ENCODE measurements around the gene PAM. TPM values are rescaled to one million over a fixed set of nuclear protein-coding genes. Genes with fewer than 3 reads are reported as not detected.

The PAM gene
- total RNA-seq, 1 donor from 2014 or later = 940 TPM

- intact Hi-C loops (cut with DNase I) = loop anchor here (5.0 kb wide), 1 partner anchor 48 kb away; no protein-coding TSS in a partner anchor
- H3K4me1 ChIP-seq = peaks cover 4 to 15% of the 10 kb centered on the region in 2 donors
- no peaks in the 10 kb centered on the region for H3K36me3 ChIP-seq
- DNase-seq (ENCODE audit: low spot score in 2 of 2) = no peak
- TF ChIP-seq CTCF (IDR thresholded peaks at IDR 0.05) = no peak
- H3K9me3 ChIP-seq = no peaks in the 10 kb centered on the region
- H3K4me3 ChIP-seq = no peak overlapping the region
- H3K27ac ChIP-seq = no peak overlapping the region
- no peaks in the 10 kb centered on the region for H3K27me3 ChIP-seq
These were observed 64.5 kb downstream of the PAM start for GRCh38 chr5:102819634-102820033.

GRCh38 chr5:102823441-102823874 lies 68.4 kb downstream of the PAM start:
- Histone ChIP-seq H3K36me3 (no peaks in the 10 kb centered on the region), H3K9me3 (no peaks in the 10 kb centered on the region), H3K27ac (peak overlapping the region in 1 of 2 donors; percentile 24), H3K4me1 (peaks cover 4 to 10% of the 10 kb centered on the region in 2 donors), H3K4me3 (no peak overlapping the region), H3K27me3 (no peaks in the 10 kb centered on the region)
- intact Hi-C loops (cut with DNase I) = loop anchor here (5.0 kb wide), 1 partner anchor 44 kb away; no protein-coding TSS in a partner anchor
- no peak for TF ChIP-seq CTCF (IDR thresholded peaks at IDR 0.05)
- no peak for DNase-seq (ENCODE audit: low spot score in 2 of 2)

- Histone ChIP-seq H3K36me3 (no peaks in the 10 kb centered on the region), H3K9me3 (no peaks in the 10 kb centered on the region), H3K4me3 (no peak overlapping the region), H3K4me1 (peaks cover 4 to 9% of the 10 kb centered on the region in 2 donors), H3K27ac (no peak overlapping the region), H3K27me3 (no peaks in the 10 kb centered on the region)
- no peak for TF ChIP-seq CTCF (IDR thresholded peaks at IDR 0.05)
- DNase-seq (ENCODE audit: low spot score in 2 of 2) = no peak
- intact Hi-C loops (cut with DNase I) = no loop called here
These were observed 71.5 kb downstream of the PAM start for GRCh38 chr5:102826629-102827028.

GRCh38 chr5:102830241-102830640 lies 75.1 kb downstream of the PAM start:
- no peaks in the 10 kb centered on the region for H3K36me3 ChIP-seq
- no peak overlapping the region for H3K4me3 ChIP-seq
- no peak for TF ChIP-seq CTCF (IDR thresholded peaks at IDR 0.05)
- no peak for DNase-seq (ENCODE audit: low spot score in 2 of 2)
- H3K4me1 ChIP-seq = peaks cover 0 to 8% of the 10 kb centered on the region in 2 donors
- H3K9me3 ChIP-seq = no peaks in the 10 kb centered on the region
- intact Hi-C loops (cut with DNase I) = no loop called here
- no peaks in the 10 kb centered on the region for H3K27me3 ChIP-seq
- H3K27ac ChIP-seq = no peak overlapping the region

GRCh38 chr5:102832445-102832844 lies 77.3 kb downstream of the PAM start:
- Histone ChIP-seq H3K27ac (no peak overlapping the region), H3K27me3 (no peaks in the 10 kb centered on the region), H3K9me3 (no peaks in the 10 kb centered on the region), H3K4me3 (no peak overlapping the region), H3K36me3 (no peaks in the 10 kb centered on the region), H3K4me1 (peaks cover 0 to 6% of the 10 kb centered on the region in 2 donors)
- DNase-seq (ENCODE audit: low spot score in 2 of 2) = no peak
- no peak for TF ChIP-seq CTCF (IDR thresholded peaks at IDR 0.05)
- intact Hi-C loops (cut with DNase I) = no loop called here

GRCh38 chr5:102833146-102833545 lies 78.0 kb downstream of the PAM start:
- no peak for TF ChIP-seq CTCF (IDR thresholded peaks at IDR 0.05)
- Histone ChIP-seq H3K4me3 (no peak overlapping the region), H3K9me3 (no peaks in the 10 kb centered on the region), H3K27ac (no peak overlapping the region), H3K4me1 (peaks cover 0 to 6% of the 10 kb centered on the region in 2 donors), H3K27me3 (no peaks in the 10 kb centered on the region), H3K36me3 (no peaks in the 10 kb centered on the region)
- intact Hi-C loops (cut with DNase I) = no loop called here
- no peak for DNase-seq (ENCODE audit: low spot score in 2 of 2)

Data from ascending aorta (tissue), 2 donors.